Left colon (tissue), 2 donors: Measurements from ENCODE around the gene HMCN2. TPM values are rescaled to one million over a fixed set of nuclear protein-coding genes. Genes with fewer than 3 reads are reported as not detected.
"Not testable (repeated sequence)": the region's sequence is repeated elsewhere in the genome, so short reads cannot be mapped to it uniquely, and the experiment has no call there.

Experiments used
- ATAC-seq: fragments of 200-7000 bp; cut with Tn5 transposase; one replicate; pipeline ENCODE4 v1.9.1; 2020; ENCODE audit warnings: mild to moderate bottlenecking, moderate library complexity
- DNase-seq, 2 donors: peaks; one replicate each; pipeline ENCODE4 v3.0.0-alpha.2; 2020
- intact Hi-C, 2 donors: fragments of 100-400 bp; cut with DNase I in 1 of 2; cut with micrococcal nuclease in 1 of 2; formaldehyde crosslinking; loops; one replicate each; pipeline versions ENCODE4 v1.11.2 to v1.14.0; 2022; cut with DNase I, micrococcal nuclease
- total RNA-seq, 2 donors: library from RNA; stranded (reverse); fragmentation: NEBNext Ultra II Directional; extraction: Animal tissue kit (Norgen Biotek cat#: 25700); gene quantifications; one replicate each; pipeline ENCODE4 v1.2.1, GENCODE V29; 2021
- donor health status: DM: no; HTN: no; CAD: no.
- donor health status: DM: yes; HTN: yes; CAD: no.

The HMCN2 gene
- total RNA-seq, 2 donors from 2014 or later = 19.1 to 23.3 TPM

DNA sequence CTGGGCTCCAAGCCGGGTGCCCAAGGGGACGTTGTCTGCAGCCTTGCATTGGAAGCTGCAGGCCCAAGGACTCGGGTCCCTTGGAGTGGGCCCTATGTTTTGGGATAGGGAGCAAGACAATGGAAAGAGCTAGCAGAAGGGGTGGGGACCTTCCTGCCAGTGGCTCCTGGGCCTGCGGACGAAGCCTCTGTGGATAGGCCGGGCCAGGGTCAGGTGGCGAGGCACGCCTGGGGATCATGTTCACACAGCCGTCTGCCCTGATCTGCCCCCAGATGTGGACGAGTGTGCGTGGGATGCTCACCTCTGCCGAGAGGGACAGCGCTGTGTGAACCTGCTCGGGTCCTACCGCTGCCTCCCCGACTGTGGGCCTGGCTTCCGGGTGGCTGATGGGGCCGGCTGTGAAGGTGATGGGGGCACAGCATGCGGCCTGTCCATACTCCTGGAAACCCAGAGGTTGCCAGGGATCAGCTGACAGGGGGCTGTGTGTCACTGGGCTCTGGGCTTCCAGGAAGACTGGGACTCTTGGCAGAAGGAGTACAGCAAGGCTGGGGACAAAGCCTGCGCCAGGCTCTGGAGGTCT, 162.6 kb downstream of the HMCN2 start:
- intact Hi-C loops = loop anchor here in 1 of 2 donors (10.0 kb wide), 1 partner anchor 63 kb away; no protein-coding TSS in a partner anchor
- ATAC-seq (no peak), DNase-seq (no peak)

DNA sequence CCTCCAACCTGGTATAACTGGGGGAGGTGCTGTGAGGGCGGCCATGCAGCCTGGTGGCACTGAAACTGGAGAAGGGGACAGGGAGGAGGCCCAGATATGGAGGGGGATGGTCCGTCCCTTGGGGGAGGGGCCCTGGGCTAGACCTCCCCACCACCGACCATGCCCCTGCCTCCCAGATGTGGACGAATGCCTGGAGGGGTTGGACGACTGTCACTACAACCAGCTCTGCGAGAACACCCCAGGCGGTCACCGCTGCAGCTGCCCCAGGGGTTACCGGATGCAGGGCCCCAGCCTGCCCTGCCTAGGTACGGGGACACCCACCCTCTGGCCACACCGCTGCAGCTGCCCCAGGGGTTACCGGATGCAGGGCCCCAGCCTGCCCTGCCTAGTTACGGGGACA, 163.8 kb downstream of the HMCN2 start:
- intact Hi-C loops = loop anchor here in 1 of 2 donors (10.0 kb wide), 1 partner anchor 65 kb away; no protein-coding TSS in a partner anchor
- DNase-seq (no peak), ATAC-seq (no peak)

DNA sequence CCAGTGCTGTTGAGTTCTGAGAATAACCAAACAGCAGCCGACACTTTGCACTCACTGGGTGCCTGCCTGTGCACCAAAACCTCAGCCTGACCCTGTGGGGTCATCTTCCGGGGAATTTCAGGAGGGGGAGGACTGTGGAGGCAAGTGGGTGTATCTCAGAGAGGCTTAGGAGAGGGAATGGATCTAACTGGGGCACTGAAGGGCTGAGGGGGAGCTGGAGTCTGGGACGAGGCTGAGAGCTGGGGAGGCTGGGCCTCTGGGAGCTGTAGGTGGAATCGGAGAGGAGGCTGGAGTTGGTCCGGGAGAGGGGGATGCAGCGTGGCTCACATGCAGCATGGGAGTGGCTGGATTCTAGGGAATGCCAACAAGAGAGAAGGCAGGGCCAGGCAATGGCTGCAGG, 164.3 kb downstream of the HMCN2 start:
- no peak for ATAC-seq
- intact Hi-C loops = loop anchor here in 1 of 2 donors (10.0 kb wide), 1 partner anchor 65 kb away; no protein-coding TSS in a partner anchor

DNA sequence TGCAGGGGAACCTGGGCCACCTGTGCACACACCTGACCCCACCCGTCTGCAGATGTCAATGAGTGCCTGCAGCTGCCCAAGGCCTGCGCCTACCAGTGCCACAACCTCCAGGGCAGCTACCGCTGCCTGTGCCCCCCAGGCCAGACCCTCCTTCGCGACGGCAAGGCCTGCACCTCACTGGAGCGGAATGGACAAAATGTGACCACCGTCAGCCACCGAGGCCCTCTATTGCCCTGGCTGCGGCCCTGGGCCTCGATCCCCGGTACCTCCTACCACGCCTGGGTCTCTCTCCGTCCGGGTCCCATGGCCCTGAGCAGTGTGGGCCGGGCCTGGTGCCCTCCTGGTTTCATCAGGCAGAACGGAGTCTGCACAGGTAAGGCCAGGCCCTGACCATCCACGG, 164.7 kb downstream of the HMCN2 start:
- DNase-seq = no peak
- intact Hi-C loops = no loop called here
- ATAC-seq = no peak

More for the DNA sequence above, 164.3 kb downstream of the HMCN2 start:
- no peak for DNase-seq

DNA sequence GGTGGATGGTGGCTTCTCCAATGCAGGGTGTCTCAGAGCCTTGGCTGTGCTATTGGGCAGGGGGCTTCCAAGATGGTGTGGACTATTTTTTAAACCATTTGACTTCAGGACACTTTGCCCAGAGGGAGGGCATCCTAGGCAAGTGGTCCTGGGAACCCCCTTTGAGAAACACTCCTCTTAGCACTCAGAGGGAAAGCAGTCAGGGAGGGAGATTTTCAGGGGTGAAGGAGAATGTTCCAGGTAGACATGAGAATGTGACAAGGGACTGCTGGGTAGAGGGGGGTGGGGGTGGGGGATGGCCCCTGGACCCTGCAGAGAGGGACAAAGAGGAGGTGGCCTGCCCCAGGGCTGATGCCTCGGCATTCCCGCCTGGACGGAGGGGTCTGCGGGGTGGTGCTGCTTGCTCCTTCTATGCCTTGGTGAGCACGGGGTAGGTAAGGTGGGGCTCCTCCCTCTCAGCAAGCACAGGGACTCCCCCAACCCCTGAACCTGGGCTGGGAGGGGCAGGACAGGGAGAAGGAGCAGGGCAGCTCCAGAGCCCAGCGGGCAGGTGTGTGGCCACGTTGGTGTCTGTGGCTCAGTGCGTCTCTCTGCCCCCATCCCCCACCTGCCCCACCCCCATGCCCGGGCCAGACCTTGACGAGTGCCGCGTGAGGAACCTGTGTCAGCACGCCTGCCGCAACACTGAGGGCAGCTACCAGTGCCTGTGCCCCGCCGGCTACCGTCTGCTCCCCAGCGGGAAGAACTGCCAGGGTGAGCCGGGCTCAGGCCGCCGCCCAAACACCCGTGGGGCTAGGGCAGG, 165.4 kb downstream of the HMCN2 start:
- DNase-seq (no peak), ATAC-seq (no peak)
- intact Hi-C loops = no loop called here

DNA sequence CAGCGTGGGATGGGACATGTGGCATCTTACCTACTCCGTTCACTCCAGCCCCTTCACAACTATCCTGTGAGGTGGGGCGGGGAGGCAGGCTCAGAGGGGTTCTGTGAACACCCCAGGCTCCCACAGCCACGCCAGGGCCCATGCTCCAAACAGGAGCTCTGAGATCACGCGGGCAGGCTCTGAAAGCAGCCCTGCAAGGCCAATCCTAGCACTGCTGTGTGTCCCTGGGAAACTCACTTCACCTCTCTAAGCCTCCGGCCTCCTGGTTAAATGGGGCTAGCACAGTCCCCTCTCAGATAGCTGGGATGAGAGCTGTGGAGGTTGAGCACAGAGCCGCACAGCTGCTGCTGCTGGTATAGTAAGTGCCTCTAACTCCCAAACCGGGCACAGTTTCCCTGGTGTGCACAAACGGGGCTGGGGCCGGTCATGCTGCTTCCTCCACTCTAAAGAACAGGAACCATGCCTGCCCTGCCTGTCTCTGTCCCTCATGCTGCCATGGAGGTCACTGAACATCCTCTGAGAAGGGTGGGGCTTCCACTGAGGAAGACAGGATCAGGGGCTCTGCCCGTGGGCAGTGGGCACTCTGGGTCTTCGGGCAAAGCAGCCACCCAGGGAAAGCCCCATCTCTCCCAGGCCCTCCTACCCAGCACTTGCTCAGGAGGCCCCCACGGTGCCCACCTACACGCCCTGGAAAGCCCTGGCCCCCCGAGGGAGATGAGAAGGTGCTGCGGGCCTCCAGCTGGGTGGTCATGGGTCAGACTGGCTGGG, 166.2 kb downstream of the HMCN2 start:
- DNase-seq = no peak
- intact Hi-C loops = no loop called here
- no peak for ATAC-seq

DNA sequence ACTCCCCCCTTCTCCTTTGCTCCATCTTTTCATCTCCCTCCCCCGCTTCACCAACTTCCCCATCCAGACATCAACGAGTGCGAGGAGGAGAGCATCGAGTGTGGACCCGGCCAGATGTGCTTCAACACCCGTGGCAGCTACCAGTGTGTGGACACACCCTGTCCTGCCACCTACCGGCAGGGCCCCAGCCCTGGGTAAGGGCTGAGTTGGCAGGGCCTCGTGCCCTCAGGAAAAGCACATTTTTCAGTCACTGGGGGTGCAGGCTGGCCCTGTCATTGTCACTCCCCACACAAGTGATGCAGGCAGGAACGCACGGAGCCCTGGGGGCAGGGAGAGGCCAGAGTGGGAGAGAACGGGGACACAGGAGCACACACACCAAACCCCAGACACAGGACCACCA, 166.8 kb downstream of the HMCN2 start:
- ATAC-seq = peak; percentile 54
- intact Hi-C loops = no loop called here
- no peak for DNase-seq

DNA sequence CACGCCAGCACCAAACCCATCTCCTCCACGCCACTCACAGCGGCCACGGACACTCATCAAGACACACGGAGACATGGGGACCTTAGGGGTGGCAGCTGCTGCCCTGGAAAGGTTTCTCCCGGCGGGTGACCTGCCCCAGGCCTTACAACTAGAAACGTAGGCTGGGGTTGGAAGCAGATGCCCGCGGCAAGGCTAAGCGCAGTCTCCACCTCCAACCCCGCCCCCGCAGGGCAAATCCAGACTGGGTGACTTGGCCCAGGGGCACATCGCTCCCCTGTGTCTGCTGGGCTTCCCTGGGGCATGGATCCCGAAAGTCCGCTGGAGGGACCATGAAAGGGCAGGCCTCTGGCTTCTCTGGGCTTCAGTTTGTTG, 167.2 kb downstream of the HMCN2 start:
- peak; percentile 44 for ATAC-seq
- intact Hi-C loops = no loop called here
- no peak for DNase-seq

DNA sequence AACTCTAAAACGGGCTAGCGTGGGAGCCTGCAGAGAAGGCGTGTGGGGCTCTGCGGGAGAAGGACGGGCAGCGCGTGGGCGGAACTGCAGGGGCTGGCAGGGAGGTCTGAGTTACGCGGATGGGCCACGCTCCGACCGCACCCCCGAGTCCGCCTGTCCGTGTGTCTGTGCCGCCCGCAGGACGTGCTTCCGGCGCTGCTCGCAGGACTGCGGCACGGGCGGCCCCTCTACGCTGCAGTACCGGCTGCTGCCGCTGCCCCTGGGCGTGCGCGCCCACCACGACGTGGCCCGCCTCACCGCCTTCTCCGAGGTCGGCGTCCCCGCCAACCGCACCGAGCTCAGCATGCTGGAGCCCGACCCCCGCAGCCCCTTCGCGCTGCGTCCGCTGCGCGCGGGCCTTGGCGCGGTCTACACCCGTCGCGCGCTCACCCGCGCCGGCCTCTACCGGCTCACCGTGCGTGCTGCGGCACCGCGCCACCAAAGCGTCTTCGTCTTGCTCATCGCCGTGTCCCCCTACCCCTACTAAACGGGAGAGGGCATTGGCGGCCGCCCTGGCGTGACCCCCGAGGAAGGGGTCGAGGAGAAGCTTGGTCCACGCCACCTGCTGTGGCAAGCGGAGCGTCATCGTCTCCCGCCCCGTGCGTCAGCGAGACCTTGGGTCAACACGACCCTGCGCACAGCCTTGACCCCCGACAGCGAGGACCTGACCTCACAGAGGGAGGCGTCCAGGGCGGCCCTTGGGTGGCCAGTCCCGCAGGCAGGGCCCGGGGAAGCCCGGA, 167.8 kb downstream of the HMCN2 start:
- intact Hi-C loops = no loop called here
- DNase-seq = peak in 1 of 2 donors; percentile 65
- ATAC-seq = peak; percentile 83

DNA sequence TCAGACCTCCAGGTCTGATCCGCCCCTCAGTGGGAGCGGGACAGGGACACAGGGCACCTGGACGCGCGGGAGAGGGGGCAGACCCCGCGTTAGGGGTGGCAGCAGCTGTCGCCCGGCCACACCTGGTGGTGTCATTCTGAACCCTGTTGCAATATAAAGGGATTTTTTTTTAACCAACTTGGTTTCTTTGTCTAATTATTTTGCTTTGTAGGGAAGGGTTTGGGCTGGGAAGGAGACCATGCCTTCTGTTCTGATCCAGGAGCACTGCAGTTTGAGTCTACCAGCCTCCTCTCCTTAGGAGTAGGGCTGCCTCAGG, 168.3 kb downstream of the HMCN2 start:
- intact Hi-C loops = no loop called here
- no peak for ATAC-seq
- DNase-seq = no peak

DNA sequence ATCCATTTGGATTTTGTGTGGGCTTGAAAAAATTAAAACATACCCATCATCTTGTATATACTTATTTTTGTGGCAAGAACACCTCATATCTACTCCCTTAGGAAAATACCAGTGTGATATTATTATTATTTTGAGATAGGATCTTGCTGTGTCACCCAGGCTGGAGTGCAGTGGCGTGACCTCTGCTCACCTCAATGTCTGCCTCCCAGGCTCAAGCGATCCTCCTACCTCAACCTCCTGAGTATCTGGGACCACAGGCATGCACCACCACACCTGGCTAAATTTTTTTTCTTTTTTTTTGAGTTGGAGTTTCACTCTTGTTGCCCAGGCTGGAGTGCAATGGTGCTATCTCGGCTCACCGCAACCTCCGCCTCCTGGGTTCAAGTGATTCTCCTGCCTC, 169.1 kb downstream of the HMCN2 start:
- DNase-seq, intact Hi-C loops: not testable (repeated sequence)

DNA sequence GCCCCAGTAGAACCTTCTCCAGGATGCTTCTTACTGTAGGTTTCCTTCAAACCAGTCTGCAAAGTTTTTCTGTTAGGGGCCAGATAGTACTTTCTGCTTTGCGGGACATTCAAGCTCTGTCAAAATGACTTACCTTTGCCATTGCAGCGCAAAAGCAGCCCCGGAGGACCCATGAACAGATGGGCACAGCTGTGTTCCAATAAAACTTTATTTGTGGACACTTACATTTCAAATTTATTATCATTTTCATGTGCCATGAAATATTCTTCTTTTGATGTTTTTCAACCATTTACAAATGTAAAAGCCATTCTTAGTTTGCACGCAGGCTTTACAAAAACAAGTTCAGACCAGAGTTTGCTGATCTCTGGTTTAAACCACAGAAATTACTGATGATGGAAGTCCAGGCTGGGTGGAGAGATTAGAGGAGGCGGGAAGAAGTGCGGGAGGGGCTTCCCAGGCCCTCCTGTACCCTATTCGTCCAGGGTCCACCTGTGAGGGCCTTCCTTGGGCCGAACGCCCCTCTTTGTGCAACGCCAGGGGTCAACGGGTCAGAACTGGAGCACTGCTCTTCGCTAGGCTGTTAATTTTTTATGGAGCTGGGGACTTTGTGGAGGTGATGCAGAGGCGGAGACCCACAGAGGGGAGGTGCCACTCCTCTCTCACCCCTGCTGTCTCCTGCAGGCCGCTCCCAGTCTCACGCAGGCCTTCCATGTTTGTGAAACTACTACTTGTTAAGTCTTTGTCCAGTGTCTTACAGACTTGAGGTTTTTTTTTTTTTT, 171.6 kb downstream of the HMCN2 start:
- intact Hi-C loops = no loop called here
- no peak for DNase-seq
- ATAC-seq = no peak

More for the DNA sequence above, 169.1 kb downstream of the HMCN2 start:
- not testable (repeated sequence) for ATAC-seq

DNA sequence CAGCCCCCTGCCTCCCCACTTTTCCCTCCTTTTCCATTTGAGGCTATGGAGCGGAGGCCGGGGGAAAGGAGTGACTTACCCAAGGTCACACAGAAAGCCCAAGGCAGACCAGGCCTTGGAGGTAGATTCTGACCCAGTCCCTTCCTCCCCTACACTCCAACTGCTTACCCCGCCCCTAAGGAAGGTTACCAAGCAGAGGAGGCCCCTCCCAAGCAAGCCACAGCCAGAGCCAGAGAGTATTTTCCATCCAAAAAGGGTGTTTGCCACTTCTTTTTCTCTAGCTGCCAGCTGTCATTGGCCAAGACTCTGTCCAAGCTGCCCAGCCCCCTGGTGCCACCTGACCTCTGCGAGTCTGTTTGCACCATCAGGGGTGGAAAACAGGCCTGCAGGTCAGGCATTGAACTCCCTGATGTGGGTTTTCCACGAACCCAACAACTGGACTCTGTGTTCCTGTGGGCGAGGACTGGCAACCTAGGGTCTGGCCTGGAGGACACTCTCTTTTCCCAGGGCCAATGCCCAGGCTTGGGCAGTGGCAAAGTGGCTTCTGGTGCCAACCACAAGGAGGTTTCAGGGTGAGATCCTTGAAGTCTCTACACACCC, 172.9 kb downstream of the HMCN2 start:
- ATAC-seq (no peak), DNase-seq (no peak)
- intact Hi-C loops = no loop called here

DNA sequence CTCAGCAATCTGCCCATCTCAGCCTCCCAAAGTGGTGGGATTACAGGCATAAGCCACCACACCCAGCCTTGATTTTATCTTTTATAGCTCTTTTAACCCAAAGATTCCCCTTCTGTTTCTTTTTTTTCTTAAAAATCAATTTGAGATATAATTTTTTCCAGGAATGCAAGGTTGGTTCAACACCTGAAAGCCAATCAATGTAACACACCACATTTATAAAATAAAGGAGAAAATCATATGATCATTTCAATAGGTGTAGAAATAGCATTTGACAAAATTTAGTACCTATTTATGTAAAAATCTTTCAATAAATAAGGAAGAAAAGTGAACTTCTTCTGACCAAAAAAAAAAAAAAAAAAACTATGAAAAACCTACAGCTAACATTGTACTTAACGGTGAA, 175.5 kb downstream of the HMCN2 start:
- intact Hi-C loops = no loop called here
- DNase-seq = no peak
- ATAC-seq = no peak

DNA sequence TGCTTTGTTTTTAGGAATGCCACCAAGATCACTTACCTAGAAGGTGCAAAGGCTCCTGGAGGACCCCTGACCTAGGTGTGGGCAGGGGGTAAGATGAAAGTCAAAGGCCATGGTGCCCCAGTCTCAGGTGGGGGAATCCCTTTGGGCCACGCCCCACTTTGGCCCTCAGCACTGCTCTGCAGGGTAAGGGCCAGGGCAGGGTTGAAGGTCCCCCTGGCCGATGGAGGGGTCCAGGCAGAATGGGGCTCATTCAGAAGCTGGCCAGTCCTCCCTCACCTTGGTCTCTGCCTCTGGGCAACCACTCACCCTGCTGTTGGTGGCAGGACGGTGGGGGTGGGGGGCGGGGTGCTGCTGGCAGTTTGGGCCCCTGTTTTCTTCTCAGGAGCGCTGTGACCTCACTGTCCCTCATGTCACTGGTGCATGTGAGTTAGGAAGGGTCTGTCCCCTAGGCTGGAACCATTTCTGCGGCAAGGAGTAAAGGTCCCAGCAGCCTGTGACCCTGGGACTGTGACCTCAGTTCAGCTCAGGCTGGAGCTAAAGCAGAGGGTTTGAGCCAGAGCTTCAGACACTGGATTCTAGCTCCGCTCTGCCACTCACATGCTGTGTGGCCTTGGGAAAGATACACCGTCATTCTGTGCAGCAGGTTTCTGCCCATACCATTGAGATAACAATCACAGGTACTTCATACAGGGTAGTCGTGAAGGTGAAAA, 177.3 kb downstream of the HMCN2 start:
- ATAC-seq (no peak), DNase-seq (no peak)
- intact Hi-C loops = no loop called here

DNA sequence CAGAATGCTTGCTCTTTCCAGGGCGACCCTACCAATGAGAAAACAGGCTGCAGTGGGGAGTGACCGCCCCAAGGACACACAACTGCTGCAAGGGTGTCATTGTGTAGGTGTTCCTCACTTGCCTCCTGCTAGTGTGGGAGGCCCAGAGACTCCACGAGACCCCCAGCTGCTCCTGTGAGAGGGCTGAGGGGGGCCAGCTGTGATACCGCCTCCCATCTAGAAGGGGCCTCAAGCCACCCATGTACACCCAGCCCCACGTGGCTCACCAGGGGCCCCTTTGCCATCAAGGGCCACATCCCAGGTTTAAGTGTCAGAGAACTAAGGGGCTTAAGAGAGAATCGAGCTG, 177.9 kb downstream of the HMCN2 start:
- intact Hi-C loops = no loop called here
- ATAC-seq (no peak), DNase-seq (no peak)

DNA sequence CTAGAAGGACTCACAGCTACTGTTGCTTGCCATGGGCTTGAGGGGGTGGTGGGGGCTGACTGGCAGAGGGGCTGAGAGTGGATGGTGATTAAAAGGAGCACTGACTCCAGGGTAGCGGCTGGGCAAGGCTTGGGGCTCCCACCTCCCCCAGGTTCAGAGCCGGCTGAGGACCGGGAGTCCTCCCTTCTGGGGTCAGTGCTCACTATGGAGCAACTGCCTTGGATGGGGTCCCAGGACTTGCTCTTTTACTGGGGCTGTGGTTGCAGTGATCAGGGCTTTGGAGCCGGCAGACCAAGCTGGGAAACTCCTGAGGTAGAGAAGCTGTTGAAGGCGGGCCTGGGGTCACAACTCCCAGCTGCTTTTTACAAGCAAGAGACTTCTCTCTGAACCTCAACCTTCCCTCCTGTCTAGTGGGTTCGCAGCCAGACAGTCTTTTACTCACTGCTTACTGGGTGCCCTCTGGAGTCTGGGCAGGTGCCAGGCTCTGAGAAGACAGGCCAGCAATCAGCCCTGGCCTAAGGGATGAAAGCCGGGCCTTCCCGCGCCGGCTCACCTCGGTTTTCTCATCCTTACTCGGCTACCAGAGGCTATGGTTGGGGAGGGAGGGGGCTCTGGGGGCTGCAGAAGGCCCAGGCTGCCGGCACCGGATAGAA, 178.4 kb downstream of the HMCN2 start:
- intact Hi-C loops = no loop called here
- DNase-seq (peak in 1 of 2 donors; percentile 49), ATAC-seq (no peak)
